Naive thymus-derived CD4-positive, alpha-beta T cell (primary cell): ENCODE results near the gene PLEKHH2. TPM values are rescaled to one million over a fixed set of nuclear protein-coding genes. Genes with fewer than 3 reads are reported as not detected.

Source experiments
- ATAC-seq: fragments of 150-1000 bp; cut with Tn5 transposase; 2 replicates; pipeline ENCODE4 v1.10.0; 2021; ENCODE audit warnings: mild to moderate bottlenecking, moderate library complexity
- CTCF ChIA-PET: fragments of 350-600 bp; sonication (Branson Sonifier 250); formaldehyde crosslinking; loops from one replicate; lab custom pipeline; 2021; ENCODE audit warnings: antibody characterized with exemption; lab: Charles Lee
- POLR2A ChIA-PET: fragments of 350-600 bp; sonication (Branson Sonifier 250); formaldehyde crosslinking; loops from one replicate; lab custom pipeline; 2021; ENCODE audit warnings: antibody characterized with exemption, inconsistent platforms; lab: Charles Lee
- DNase-seq, 9 donors: peaks; one replicate each; pipeline versions ENCODE4 v3.0.0 to v3.0.0-alpha.2; 2020 to 2022; ENCODE audit warnings: mixed read lengths in 1 of 9
- H3K27ac ChIP-seq: one replicate; pipeline ENCODE4 v1.7.0; 2013; ENCODE audit warnings: mild to moderate bottlenecking, low read depth, low read length, moderate library complexity
- H3K27me3 ChIP-seq, 2 donors: one replicate each; pipeline ENCODE4 v1.7.0; 2013; ENCODE audit warnings: low read length in 2 of 2, mild to moderate bottlenecking in 2 of 2, moderate library complexity in 2 of 2; ENCODE audit not compliant: control insufficient read depth in 2 of 2, insufficient read depth in 2 of 2
- H3K36me3 ChIP-seq, 3 experiments: 1 replicate in 2 of 3; 2 replicates in 1 of 3; pipeline ENCODE4 v1.7.0; 2013; ENCODE audit warnings: low read length in 3 of 3, mild to moderate bottlenecking in 3 of 3, moderate library complexity in 1 of 3; ENCODE audit not compliant: insufficient read depth in 3 of 3, control insufficient read depth in 2 of 3
- H3K4me1 ChIP-seq, 2 donors: one replicate each; pipeline ENCODE4 v1.7.0; 2013; ENCODE audit warnings: low read length in 2 of 2, mild to moderate bottlenecking in 2 of 2, moderate library complexity in 1 of 2; ENCODE audit not compliant: control insufficient read depth in 2 of 2, insufficient read depth in 2 of 2
- H3K4me3 ChIP-seq: 2 replicates; pipeline ENCODE4 v1.7.0; 2013; ENCODE audit warnings: mild to moderate bottlenecking, low read length
- H3K9me3 ChIP-seq, 3 experiments: 1 replicate in 2 of 3; 2 replicates in 1 of 3; pipeline ENCODE4 v1.7.0; 2013; ENCODE audit warnings: low read length in 3 of 3; ENCODE audit not compliant: control insufficient read depth in 2 of 3
- H3K27ac Mint-ChIP-seq, 9 donors: one replicate each; pipeline ENCODE4 v1.8.0; 2020 to 2022; ENCODE audit warnings: mixed read lengths in 9 of 9, mild to moderate bottlenecking in 8 of 9, moderate library complexity in 5 of 9, inconsistent platforms in 2 of 9
- H3K27me3 Mint-ChIP-seq, 5 donors: one replicate each; pipeline ENCODE4 v1.8.0; 2021 to 2022; ENCODE audit warnings: mixed read lengths in 5 of 5, mild to moderate bottlenecking in 1 of 5
- H3K36me3 Mint-ChIP-seq, 5 donors: one replicate each; pipeline ENCODE4 v1.8.0; 2020 to 2022; ENCODE audit warnings: mixed read lengths in 5 of 5, mild to moderate bottlenecking in 3 of 5, inconsistent platforms in 1 of 5
- H3K4me1 Mint-ChIP-seq, 7 donors: one replicate each; pipeline ENCODE4 v1.8.0; 2020 to 2022; ENCODE audit warnings: mixed read lengths in 7 of 7, mild to moderate bottlenecking in 3 of 7, inconsistent platforms in 1 of 7
- H3K4me3 Mint-ChIP-seq, 10 donors: one replicate each; pipeline ENCODE4 v1.8.0; 2020 to 2022; ENCODE audit warnings: mild to moderate bottlenecking in 10 of 10, mixed read lengths in 10 of 10, moderate library complexity in 6 of 10, inconsistent platforms in 2 of 10
- H3K9me3 Mint-ChIP-seq, 11 donors: one replicate each; pipeline ENCODE4 v1.8.0; 2020 to 2022; ENCODE audit warnings: mixed read lengths in 11 of 11, mild to moderate bottlenecking in 4 of 11, inconsistent platforms in 1 of 11, moderate library complexity in 1 of 11
- intact Hi-C, 2 donors: fragments of 100-400 bp; cut with micrococcal nuclease; formaldehyde crosslinking; loops; one replicate each; pipeline ENCODE4 v1.15.1; 2023
- polyA plus RNA-seq, 2 donors: library from polyadenylated mRNA; unstranded; fragments of 300-500 nt; fragmentation: Illumina TruSeq; gene quantifications; one replicate each; pipeline ENCODE4 v1.2.3, GENCODE V29; 2021
- total RNA-seq, 6 experiments: library from RNA in 5 of 6; stranded (reverse) in 5 of 6; gene quantifications; 1 replicate in 5 of 6; 2 replicates in 1 of 6; pipeline ENCODE4 v1.2.3 and lab custom pipeline; 2021 to 2026

The PLEKHH2 gene
- total and polyA plus RNA-seq, 7 experiments from 2014 or later = 0.02 to 2.8 (median 1.9) TPM; not detected in 1

GRCh38 chr2:43729491-43730174 is 92.6 kb downstream of the PLEKHH2 start:
- Mint-ChIP-seq H3K27me3 (peaks cover 0 to 8% (median 0%) of the 10 kb centered on the region in 5 donors), H3K4me1 (no peaks in the 10 kb centered on the region), H3K9me3 (peaks cover 0 to 2% (median 0%) of the 10 kb centered on the region in 11 donors), H3K4me3 (no peak overlapping the region), H3K27ac (peak overlapping the region in 2 of 9 donors; percentile 34 to 59), H3K36me3 (peaks cover 0 to 6% (median 0%) of the 10 kb centered on the region in 5 donors)
- CTCF ChIA-PET = no interaction called here
- no peaks in the 10 kb centered on the region for H3K9me3 ChIP-seq
- no peak overlapping the region for H3K4me3 ChIP-seq
- H3K4me1 ChIP-seq = no peaks in the 10 kb centered on the region
- no peak for DNase-seq
- ATAC-seq = no peak
- no peaks in the 10 kb centered on the region for H3K27me3 ChIP-seq
- no peak overlapping the region for H3K27ac ChIP-seq
- H3K36me3 ChIP-seq = no peaks in the 10 kb centered on the region
- intact Hi-C loops = no loop called here
- POLR2A ChIA-PET = no interaction called here

GRCh38 chr2:43731211-43731610 is 94.2 kb downstream of the PLEKHH2 start:
- ChIA-PET POLR2A (no interaction called here), CTCF (no interaction called here)
- no peak overlapping the region for H3K27ac ChIP-seq
- no peaks in the 10 kb centered on the region for H3K36me3 ChIP-seq
- intact Hi-C loops = no loop called here
- DNase-seq = no peak
- no peaks in the 10 kb centered on the region for H3K4me1 ChIP-seq
- peaks cover 0 to 2% (median 0%) of the 10 kb centered on the region in 11 donors for H3K9me3 Mint-ChIP-seq
- H3K9me3 ChIP-seq = no peaks in the 10 kb centered on the region
- H3K27me3 ChIP-seq = no peaks in the 10 kb centered on the region
- no peak overlapping the region for H3K4me3 ChIP-seq
- no peaks in the 10 kb centered on the region for H3K4me1 Mint-ChIP-seq
- no peak overlapping the region for H3K4me3 Mint-ChIP-seq
- H3K36me3 Mint-ChIP-seq = peaks cover 0 to 6% (median 0%) of the 10 kb centered on the region in 5 donors
- ATAC-seq = no peak
- H3K27me3 Mint-ChIP-seq = no peaks in the 10 kb centered on the region
- no peak overlapping the region for H3K27ac Mint-ChIP-seq

- POLR2A ChIA-PET = no interaction called here
- Mint-ChIP-seq H3K27me3 (peaks cover 0 to 18% (median 0%) of the 10 kb centered on the region in 5 donors), H3K27ac (no peak overlapping the region), H3K4me1 (no peaks in the 10 kb centered on the region), H3K4me3 (no peak overlapping the region), H3K36me3 (peaks cover 0 to 6% (median 0%) of the 10 kb centered on the region in 5 donors), H3K9me3 (peaks cover 0 to 2% (median 0%) of the 10 kb centered on the region in 11 donors)
- CTCF ChIA-PET = no interaction called here
- H3K4me1 ChIP-seq = no peaks in the 10 kb centered on the region
- intact Hi-C loops = no loop called here
- H3K9me3 ChIP-seq = no peaks in the 10 kb centered on the region
- no peak overlapping the region for H3K4me3 ChIP-seq
- no peaks in the 10 kb centered on the region for H3K36me3 ChIP-seq
- no peaks in the 10 kb centered on the region for H3K27me3 ChIP-seq
- DNase-seq = no peak
- ATAC-seq = no peak
- H3K27ac ChIP-seq = no peak overlapping the region
Measured at GRCh38 chr2:43736637-43737036, 99.6 kb downstream of the PLEKHH2 start.

GRCh38 chr2:43737097-43737854 is 100.2 kb downstream of the PLEKHH2 start:
- no peaks in the 10 kb centered on the region for H3K36me3 ChIP-seq
- ChIA-PET POLR2A (interaction anchor here (0.6 kb wide), 1 partner anchor 15 kb away, joined by 3 read pairs; no protein-coding TSS in a partner anchor), CTCF (no interaction called here)
- H3K27me3 Mint-ChIP-seq = peaks cover 0 to 18% (median 0%) of the 10 kb centered on the region in 5 donors
- H3K27me3 ChIP-seq = no peaks in the 10 kb centered on the region
- intact Hi-C loops = no loop called here
- no peak overlapping the region for H3K27ac ChIP-seq
- DNase-seq (no peak), ATAC-seq (no peak)
- H3K9me3 Mint-ChIP-seq = peaks cover 0 to 2% (median 0%) of the 10 kb centered on the region in 11 donors
- H3K4me3 Mint-ChIP-seq = no peak overlapping the region
- no peak overlapping the region for H3K27ac Mint-ChIP-seq
- H3K4me1 ChIP-seq = no peaks in the 10 kb centered on the region
- H3K4me3 ChIP-seq = no peak overlapping the region
- H3K4me1 Mint-ChIP-seq = no peaks in the 10 kb centered on the region
- no peaks in the 10 kb centered on the region for H3K9me3 ChIP-seq
- H3K36me3 Mint-ChIP-seq = peaks cover 0 to 5% (median 0%) of the 10 kb centered on the region in 5 donors

- DNase-seq (no peak), ATAC-seq (no peak)
- no peak overlapping the region for H3K4me3 Mint-ChIP-seq
- H3K27me3 Mint-ChIP-seq = peaks cover 0 to 18% (median 0%) of the 10 kb centered on the region in 5 donors
- Histone ChIP-seq H3K4me1 (no peaks in the 10 kb centered on the region), H3K27ac (no peak overlapping the region), H3K4me3 (no peak overlapping the region), H3K27me3 (no peaks in the 10 kb centered on the region), H3K9me3 (no peaks in the 10 kb centered on the region), H3K36me3 (no peaks in the 10 kb centered on the region)
- H3K4me1 Mint-ChIP-seq = no peaks in the 10 kb centered on the region
- ChIA-PET CTCF (no interaction called here), POLR2A (interaction anchor here (0.6 kb wide), 1 partner anchor 15 kb away, joined by 3 read pairs; no protein-coding TSS in a partner anchor)
- peaks cover 0 to 4% (median 0%) of the 10 kb centered on the region in 5 donors for H3K36me3 Mint-ChIP-seq
- no peak overlapping the region for H3K27ac Mint-ChIP-seq
- intact Hi-C loops = no loop called here
- no peaks in the 10 kb centered on the region for H3K9me3 Mint-ChIP-seq
Measured at GRCh38 chr2:43737855-43738254, 100.8 kb downstream of the PLEKHH2 start.

- Histone ChIP-seq H3K9me3 (no peaks in the 10 kb centered on the region), H3K27ac (no peak overlapping the region), H3K4me1 (no peaks in the 10 kb centered on the region), H3K36me3 (no peaks in the 10 kb centered on the region), H3K4me3 (no peak overlapping the region), H3K27me3 (no peaks in the 10 kb centered on the region)
- no peak for ATAC-seq
- Mint-ChIP-seq H3K27me3 (peaks cover 0 to 18% (median 0%) of the 10 kb centered on the region in 5 donors), H3K4me1 (no peaks in the 10 kb centered on the region), H3K4me3 (no peak overlapping the region), H3K9me3 (no peaks in the 10 kb centered on the region), H3K36me3 (peaks cover 0 to 5% (median 0%) of the 10 kb centered on the region in 5 donors), H3K27ac (no peak overlapping the region)
- ChIA-PET POLR2A (interaction anchor here (0.6 kb wide), 1 partner anchor 16 kb away, joined by 3 read pairs; no protein-coding TSS in a partner anchor), CTCF (no interaction called here)
- intact Hi-C loops = no loop called here
- DNase-seq = no peak
Measured at GRCh38 chr2:43738257-43738656, 101.2 kb downstream of the PLEKHH2 start.
